ENCODE results near the gene COLGALT1. TPM values are rescaled to one million over a fixed set of nuclear protein-coding genes. Genes with fewer than 3 reads are reported as not detected.

COLGALT1 gene
- total and polyA plus RNA-seq, 10 of the 15 experiments (the other 5 are each of a cell fraction or from before 2014, with no cell fraction given) = 1.2 to 78.8 (median 29.8) TPM

- TF ChIP-seq, protein P1, sequence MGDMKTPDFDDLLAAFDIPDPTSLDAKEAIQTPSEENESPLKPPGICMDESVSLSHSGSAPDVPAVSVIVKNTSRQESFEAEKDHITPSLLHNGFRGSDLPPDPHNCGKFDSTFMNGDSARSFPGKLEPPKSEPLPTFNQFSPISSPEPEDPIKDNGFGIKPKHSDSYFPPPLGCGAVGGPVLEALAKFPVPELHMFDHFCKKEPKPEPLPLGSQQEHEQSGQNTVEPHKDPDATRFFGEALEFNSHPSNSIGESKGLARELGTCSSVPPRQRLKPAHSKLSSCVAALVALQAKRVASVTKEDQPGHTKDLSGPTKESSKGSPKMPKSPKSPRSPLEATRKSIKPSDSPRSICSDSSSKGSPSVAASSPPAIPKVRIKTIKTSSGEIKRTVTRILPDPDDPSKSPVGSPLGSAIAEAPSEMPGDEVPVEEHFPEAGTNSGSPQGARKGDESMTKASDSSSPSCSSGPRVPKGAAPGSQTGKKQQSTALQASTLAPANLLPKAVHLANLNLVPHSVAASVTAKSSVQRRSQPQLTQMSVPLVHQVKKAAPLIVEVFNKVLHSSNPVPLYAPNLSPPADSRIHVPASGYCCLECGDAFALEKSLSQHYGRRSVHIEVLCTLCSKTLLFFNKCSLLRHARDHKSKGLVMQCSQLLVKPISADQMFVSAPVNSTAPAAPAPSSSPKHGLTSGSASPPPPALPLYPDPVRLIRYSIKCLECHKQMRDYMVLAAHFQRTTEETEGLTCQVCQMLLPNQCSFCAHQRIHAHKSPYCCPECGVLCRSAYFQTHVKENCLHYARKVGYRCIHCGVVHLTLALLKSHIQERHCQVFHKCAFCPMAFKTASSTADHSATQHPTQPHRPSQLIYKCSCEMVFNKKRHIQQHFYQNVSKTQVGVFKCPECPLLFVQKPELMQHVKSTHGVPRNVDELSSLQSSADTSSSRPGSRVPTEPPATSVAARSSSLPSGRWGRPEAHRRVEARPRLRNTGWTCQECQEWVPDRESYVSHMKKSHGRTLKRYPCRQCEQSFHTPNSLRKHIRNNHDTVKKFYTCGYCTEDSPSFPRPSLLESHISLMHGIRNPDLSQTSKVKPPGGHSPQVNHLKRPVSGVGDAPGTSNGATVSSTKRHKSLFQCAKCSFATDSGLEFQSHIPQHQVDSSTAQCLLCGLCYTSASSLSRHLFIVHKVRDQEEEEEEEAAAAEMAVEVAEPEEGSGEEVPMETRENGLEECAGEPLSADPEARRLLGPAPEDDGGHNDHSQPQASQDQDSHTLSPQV (IDR thresholded peaks at IDR 0.05) = no peak; the same call in 1 of the 2 replicates
- TF ChIP-seq FOXK2 (IDR thresholded peaks at IDR 0.05) = no peak
- peak; percentile 62 for TF ChIP-seq RUNX3 (IDR thresholded peaks at IDR 0.05; ENCODE audit: low read length)
- no peak for TF ChIP-seq KDM1A (IDR thresholded peaks at IDR 0.05; ENCODE audit: borderline replicate concordance)
- TF ChIP-seq NFYB (IDR thresholded peaks at IDR 0.05; ENCODE audit: insufficient read depth, low read depth, low read length) = no peak
- peak; percentile 30 for TF ChIP-seq KLF5 (IDR thresholded peaks at IDR 0.05; ENCODE audit: partially characterized antibody)
- TF ChIP-seq MYC (IDR thresholded peaks at IDR 0.05; ENCODE audit: insufficient read depth, insufficient read length, insufficient replicate concordance, low read length, severe bottlenecking) = no peak
- peak; percentile 67 for TF ChIP-seq ZNF24 (IDR thresholded peaks at IDR 0.05)
- TF ChIP-seq CBX3 (IDR thresholded peaks at IDR 0.05; ENCODE audit: borderline replicate concordance, low read depth) = no peak
- peak; percentile 88 for TF ChIP-seq MXI1 (IDR thresholded peaks at IDR 0.05; ENCODE audit: low read depth, low read length)
- no peak for TF ChIP-seq IRF4 (IDR thresholded peaks at IDR 0.05; ENCODE audit: low read depth, low read length)
- no peak for TF ChIP-seq BRCA1 (IDR thresholded peaks at IDR 0.05; ENCODE audit: low read depth, low read length)
- TF ChIP-seq TCF7 (IDR thresholded peaks at IDR 0.05; ENCODE audit: borderline replicate concordance) = no peak
- no peak for TF ChIP-seq USF2 (IDR thresholded peaks at IDR 0.05; ENCODE audit: borderline replicate concordance, low read depth, low read length)
- no peak for TF ChIP-seq ZBED1 (IDR thresholded peaks at IDR 0.05; ENCODE audit: borderline replicate concordance)
- peak; percentile 56; the same call in 1 of the 2 replicates for TF ChIP-seq MTA2 (IDR thresholded peaks at IDR 0.05; ENCODE audit: low read depth)
- TF ChIP-seq, protein P2, sequence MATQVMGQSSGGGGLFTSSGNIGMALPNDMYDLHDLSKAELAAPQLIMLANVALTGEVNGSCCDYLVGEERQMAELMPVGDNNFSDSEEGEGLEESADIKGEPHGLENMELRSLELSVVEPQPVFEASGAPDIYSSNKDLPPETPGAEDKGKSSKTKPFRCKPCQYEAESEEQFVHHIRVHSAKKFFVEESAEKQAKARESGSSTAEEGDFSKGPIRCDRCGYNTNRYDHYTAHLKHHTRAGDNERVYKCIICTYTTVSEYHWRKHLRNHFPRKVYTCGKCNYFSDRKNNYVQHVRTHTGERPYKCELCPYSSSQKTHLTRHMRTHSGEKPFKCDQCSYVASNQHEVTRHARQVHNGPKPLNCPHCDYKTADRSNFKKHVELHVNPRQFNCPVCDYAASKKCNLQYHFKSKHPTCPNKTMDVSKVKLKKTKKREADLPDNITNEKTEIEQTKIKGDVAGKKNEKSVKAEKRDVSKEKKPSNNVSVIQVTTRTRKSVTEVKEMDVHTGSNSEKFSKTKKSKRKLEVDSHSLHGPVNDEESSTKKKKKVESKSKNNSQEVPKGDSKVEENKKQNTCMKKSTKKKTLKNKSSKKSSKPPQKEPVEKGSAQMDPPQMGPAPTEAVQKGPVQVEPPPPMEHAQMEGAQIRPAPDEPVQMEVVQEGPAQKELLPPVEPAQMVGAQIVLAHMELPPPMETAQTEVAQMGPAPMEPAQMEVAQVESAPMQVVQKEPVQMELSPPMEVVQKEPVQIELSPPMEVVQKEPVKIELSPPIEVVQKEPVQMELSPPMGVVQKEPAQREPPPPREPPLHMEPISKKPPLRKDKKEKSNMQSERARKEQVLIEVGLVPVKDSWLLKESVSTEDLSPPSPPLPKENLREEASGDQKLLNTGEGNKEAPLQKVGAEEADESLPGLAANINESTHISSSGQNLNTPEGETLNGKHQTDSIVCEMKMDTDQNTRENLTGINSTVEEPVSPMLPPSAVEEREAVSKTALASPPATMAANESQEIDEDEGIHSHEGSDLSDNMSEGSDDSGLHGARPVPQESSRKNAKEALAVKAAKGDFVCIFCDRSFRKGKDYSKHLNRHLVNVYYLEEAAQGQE (IDR thresholded peaks at IDR 0.05; ENCODE audit: low read depth, low read length) = 0 out of 2 replicates have a peak, but pooled peaks have one; percentile 4
- TF ChIP-seq SMAD5 (IDR thresholded peaks at IDR 0.05; ENCODE audit: low read depth) = peak; percentile 22; the same call in 1 of the 2 replicates
- TF ChIP-seq RELB (IDR thresholded peaks at IDR 0.05; ENCODE audit: low read depth) = peak; percentile 97
- TF ChIP-seq BACH1 (IDR thresholded peaks at IDR 0.05; ENCODE audit: borderline replicate concordance) = peak; percentile 72
Measured at GRCh38 chr19:17511724-17512573, 43.5 kb upstream of the COLGALT1 start (continued).

All from GM12878 (cell line).